Measurements from ENCODE around the gene IGSF23. TPM values are rescaled to one million over a fixed set of nuclear protein-coding genes. Genes with fewer than 3 reads are reported as not detected.
A peak's percentile ranks its signal among the peaks of the same experiment; 100 is the strongest.
"Not testable (repeated sequence)": the region's sequence is repeated elsewhere in the genome, so short reads cannot be mapped to it uniquely, and the experiment has no call there.

Gene IGSF23
- total RNA-seq, 1 donor from 2014 or later: not detected

DNA sequence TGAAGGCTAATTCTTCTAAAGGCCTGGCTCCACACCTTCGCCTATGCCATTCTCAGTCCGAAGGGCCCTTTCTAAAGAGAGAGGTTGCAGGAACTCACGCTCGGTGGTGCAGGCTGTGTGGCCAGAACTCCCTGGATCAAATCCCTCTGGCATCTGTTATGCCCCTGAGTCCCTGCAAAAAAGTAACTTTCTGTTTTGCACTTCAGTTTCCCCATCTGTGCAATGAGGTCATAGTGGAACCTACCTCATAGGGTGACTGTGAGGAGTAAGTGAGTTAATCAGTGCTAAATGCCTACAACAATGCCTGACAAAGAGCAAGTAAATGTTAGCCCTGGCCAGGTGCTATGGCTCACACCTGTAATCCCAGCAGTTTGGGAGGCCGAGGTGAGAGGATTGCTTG lies 7.3 kb downstream of the IGSF23 start:
- FAIRE-seq (peak; percentile 32), DNase-seq (ENCODE audit: low read depth) (no peak)
- Histone ChIP-seq H3K4me3 (ENCODE audit: low read depth, low read length) (no peak overlapping the region), H3K27me3 (ENCODE audit: control insufficient read depth, insufficient read depth, low read length) (no peaks in the 10 kb centered on the region), H3K36me3 (ENCODE audit: control insufficient read depth, insufficient read depth, low read length) (no peaks in the 10 kb centered on the region)
- TF ChIP-seq, protein P1, sequence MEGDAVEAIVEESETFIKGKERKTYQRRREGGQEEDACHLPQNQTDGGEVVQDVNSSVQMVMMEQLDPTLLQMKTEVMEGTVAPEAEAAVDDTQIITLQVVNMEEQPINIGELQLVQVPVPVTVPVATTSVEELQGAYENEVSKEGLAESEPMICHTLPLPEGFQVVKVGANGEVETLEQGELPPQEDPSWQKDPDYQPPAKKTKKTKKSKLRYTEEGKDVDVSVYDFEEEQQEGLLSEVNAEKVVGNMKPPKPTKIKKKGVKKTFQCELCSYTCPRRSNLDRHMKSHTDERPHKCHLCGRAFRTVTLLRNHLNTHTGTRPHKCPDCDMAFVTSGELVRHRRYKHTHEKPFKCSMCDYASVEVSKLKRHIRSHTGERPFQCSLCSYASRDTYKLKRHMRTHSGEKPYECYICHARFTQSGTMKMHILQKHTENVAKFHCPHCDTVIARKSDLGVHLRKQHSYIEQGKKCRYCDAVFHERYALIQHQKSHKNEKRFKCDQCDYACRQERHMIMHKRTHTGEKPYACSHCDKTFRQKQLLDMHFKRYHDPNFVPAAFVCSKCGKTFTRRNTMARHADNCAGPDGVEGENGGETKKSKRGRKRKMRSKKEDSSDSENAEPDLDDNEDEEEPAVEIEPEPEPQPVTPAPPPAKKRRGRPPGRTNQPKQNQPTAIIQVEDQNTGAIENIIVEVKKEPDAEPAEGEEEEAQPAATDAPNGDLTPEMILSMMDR (IDR thresholded peaks at IDR 0.05; ENCODE audit: insufficient read depth, low read length, severe bottlenecking): no peak

DNA sequence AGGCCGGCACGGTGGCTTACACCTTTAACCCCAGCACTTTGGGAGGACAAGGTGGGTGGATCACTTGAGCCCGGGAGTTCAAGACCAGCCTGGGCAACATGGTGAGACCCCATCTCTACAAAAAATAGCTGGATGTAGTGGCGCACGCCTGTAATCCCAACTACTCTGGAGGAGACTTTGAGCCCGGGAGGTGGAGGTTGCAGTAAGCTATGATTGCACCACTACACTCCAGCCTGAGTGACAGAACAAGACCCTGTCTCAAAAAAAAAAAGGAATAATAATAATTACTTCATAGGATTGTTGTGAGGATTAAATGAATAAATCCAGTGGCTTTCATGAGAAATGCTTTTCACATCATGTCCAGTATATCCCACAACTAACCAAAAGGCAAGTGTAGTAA lies 8.0 kb downstream of the IGSF23 start:
- Histone ChIP-seq H3K27me3 (ENCODE audit: control insufficient read depth, insufficient read depth, low read length) (no peaks in the 10 kb centered on the region), H3K4me3 (ENCODE audit: low read depth, low read length) (no peak overlapping the region), H3K36me3 (ENCODE audit: control insufficient read depth, insufficient read depth, low read length) (no peaks in the 10 kb centered on the region)
- TF ChIP-seq, protein P1 (IDR thresholded peaks at IDR 0.05; ENCODE audit: insufficient read depth, low read length, severe bottlenecking): no peak
- no peak for DNase-seq (ENCODE audit: low read depth)
- FAIRE-seq: no peak

DNA sequence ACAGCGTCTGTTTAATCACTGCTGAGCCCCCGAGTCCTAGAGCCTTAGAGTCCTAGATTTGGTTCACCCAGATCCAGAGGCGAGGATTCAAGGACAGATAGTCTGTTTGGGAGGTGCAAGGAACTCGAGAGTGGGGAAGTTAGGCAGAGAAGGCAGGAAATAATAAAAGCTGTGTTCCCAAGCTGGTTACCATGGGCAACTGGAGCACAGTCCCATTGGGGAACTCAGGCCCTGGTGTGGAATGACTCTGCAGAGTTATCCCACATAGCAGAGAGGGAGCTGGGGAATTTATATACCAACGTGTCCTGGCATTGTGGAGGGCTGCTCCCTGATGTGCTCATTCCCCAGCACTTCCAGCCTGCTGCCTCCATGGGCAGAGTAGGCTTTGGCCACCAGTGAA lies 9.7 kb downstream of the IGSF23 start:
- DNase-seq (ENCODE audit: low read depth) (no peak), FAIRE-seq (peak; percentile 40)
- no peaks in the 10 kb centered on the region for H3K36me3 ChIP-seq (ENCODE audit: control insufficient read depth, insufficient read depth, low read length)

GRCh38 chr19:44623626-44624025 lies 10.3 kb downstream of the IGSF23 start:
- DNase-seq (ENCODE audit: low read depth) (no peak), FAIRE-seq (no peak)
- no peaks in the 10 kb centered on the region for H3K36me3 ChIP-seq (ENCODE audit: control insufficient read depth, insufficient read depth, low read length)
- TF ChIP-seq, protein P1 (IDR thresholded peaks at IDR 0.05; ENCODE audit: insufficient read depth, low read length, severe bottlenecking): no peak
- no peaks in the 10 kb centered on the region for H3K27me3 ChIP-seq (ENCODE audit: control insufficient read depth, insufficient read depth, low read length)
- no peak overlapping the region for H3K4me3 ChIP-seq (ENCODE audit: low read depth, low read length)

More for the DNA sequence above, 9.7 kb downstream of the IGSF23 start:
- Histone ChIP-seq H3K4me3 (ENCODE audit: low read depth, low read length) (no peak overlapping the region), H3K27me3 (ENCODE audit: control insufficient read depth, insufficient read depth, low read length) (no peaks in the 10 kb centered on the region)
- TF ChIP-seq, protein P1 (IDR thresholded peaks at IDR 0.05; ENCODE audit: insufficient read depth, low read length, severe bottlenecking): no peak

DNA sequence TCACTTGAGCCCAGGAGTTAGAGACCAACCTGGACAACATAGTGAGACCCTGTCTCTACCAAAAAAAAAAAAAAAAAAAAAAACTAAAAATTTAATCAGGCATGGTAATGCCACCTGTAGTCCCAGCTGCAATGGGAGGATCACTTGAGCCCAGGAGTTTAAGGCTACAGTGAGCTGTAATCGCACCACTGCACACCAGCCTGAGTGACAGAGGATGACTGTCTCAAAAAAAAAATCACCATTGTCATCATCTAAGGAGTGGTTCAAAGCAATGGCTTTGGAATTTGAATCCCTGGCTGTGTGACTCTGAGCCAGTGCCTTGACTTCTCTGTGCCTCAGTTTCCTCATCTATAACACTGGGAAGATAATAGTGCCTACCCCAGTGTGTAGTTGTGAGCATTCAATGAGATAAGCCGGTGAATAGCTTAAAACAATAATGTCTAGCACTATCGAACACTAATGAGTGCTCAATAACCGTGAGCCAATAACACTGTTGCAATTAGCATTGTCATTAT lies 11.5 kb downstream of the IGSF23 start:
- TF ChIP-seq, protein P1 (IDR thresholded peaks at IDR 0.05; ENCODE audit: insufficient read depth, low read length, severe bottlenecking): no peak
- Histone ChIP-seq H3K27me3 (ENCODE audit: control insufficient read depth, insufficient read depth, low read length) (no peaks in the 10 kb centered on the region), H3K4me3 (ENCODE audit: low read depth, low read length) (no peak overlapping the region), H3K36me3 (ENCODE audit: control insufficient read depth, insufficient read depth, low read length) (no peaks in the 10 kb centered on the region)
- no peak for DNase-seq (ENCODE audit: low read depth)
- FAIRE-seq: no peak

DNA sequence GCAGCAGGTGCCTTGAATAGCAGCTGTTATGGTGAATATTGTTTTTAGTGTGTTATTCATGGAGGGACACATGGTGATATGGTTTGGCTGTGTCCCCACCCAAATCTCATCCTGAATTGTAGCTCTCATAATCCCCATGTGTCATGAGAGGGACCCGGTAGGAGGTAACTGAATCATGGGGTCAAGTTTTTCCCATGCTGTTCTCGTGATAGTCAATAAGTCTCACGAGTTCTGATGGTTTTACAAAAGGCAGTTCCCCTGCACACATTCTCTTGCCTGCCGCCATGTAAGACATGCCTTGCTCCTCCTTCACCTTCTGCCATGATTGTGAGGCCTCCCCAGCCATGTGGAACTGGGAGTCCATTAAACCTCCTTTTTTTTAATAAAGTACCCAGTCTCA lies 12.3 kb downstream of the IGSF23 start:
- not testable (repeated sequence) for FAIRE-seq; H3K27me3 ChIP-seq (ENCODE audit: control insufficient read depth, insufficient read depth, low read length); H3K4me3 ChIP-seq (ENCODE audit: low read depth, low read length); H3K36me3 ChIP-seq (ENCODE audit: control insufficient read depth, insufficient read depth, low read length); DNase-seq (ENCODE audit: low read depth)
